ENCODE results near the gene TBC1D4.

Gene TBC1D4

GRCh38 chr13:75418186-75418843, 63.7 kb downstream of the TBC1D4 start:
- no peak for DNase-seq (ENCODE audit: low read depth in 2 of 2, low spot score in 1 of 2)

DNA sequence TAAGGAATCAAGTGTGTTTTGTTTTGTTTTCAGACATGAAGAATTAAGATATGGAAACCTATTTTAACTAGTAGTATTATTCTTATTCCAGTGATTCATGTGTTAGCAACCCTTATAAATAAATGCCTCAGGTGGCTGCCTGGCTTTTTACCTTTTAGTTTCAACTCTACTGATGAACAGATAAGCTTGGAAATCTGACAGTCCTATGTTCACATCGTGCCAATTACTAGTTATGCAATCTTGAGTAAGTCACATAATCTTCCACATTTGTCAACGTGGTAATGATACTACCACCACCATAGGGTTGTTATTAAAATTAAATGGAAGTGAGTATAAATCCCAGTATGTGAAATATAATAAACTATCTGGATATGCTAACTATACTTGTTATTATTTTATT, 64.3 kb downstream of the TBC1D4 start:
- DNase-seq (ENCODE audit: low read depth in 2 of 2, low spot score in 1 of 2) = no peak

- DNase-seq (ENCODE audit: low read depth in 2 of 2, low spot score in 1 of 2) = no peak
These were observed 65.0 kb downstream of the TBC1D4 start for GRCh38 chr13:75417012-75417384.

- DNase-seq (ENCODE audit: low read depth in 2 of 2, low spot score in 1 of 2) = no peak
These were observed 65.5 kb downstream of the TBC1D4 start for GRCh38 chr13:75416327-75417011.

GRCh38 chr13:75415694-75416093, 66.3 kb downstream of the TBC1D4 start:
- DNase-seq (ENCODE audit: low read depth in 2 of 2, low spot score in 1 of 2) = no peak

DNA sequence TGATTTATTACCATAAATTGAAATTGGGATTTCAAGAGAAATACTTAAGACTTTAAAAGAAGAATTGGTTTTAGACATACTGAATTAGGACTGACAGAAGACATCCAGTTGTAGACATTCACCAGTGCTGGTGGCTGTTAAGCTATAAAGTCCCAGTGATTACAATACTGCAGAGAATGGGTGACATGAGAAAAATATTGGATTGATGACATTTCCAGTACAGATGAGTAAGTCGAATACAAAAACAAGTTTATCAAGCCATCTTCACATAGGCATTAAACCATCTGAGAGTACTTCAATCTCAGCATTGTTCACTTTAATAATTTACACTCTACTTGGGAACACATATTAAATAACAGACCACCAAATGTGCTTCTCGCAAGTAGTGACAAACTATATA, 66.8 kb downstream of the TBC1D4 start:
- DNase-seq (ENCODE audit: low read depth in 2 of 2, low spot score in 1 of 2) = no peak

GRCh38 chr13:75414036-75414827, 67.7 kb downstream of the TBC1D4 start:
- DNase-seq (ENCODE audit: low read depth in 2 of 2, low spot score in 1 of 2) = no peak

DNA sequence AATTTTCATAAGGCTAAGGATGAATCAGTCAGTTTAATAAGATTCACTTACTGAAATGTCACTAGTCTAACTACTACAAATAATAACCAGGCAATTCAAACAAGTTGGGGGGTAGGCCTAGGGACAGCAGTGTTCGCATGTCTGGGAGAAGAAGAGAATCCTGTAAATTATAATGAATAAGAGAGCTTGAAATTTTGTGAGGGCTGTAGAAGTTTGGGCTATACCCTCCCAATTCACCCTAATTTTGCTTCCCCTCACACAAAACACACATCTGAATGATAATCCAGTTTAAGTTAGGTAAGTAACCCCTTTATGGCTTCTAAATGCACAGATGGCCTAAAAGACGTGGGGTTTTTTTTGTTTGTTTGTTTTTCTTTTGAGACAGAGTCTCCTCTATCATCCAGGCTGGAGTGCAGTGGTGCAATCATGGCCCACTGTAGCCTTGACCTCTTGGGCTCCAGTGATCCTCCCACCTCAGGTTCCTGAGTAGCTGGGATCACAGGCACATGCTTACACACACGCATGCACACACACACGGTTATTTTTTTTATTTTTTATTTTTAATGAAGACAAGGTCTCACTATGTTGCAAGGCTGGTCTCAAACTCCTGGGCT, 69.9 kb downstream of the TBC1D4 start:
- DNase-seq (ENCODE audit: low read depth in 2 of 2, low spot score in 1 of 2) = no peak

DNA sequence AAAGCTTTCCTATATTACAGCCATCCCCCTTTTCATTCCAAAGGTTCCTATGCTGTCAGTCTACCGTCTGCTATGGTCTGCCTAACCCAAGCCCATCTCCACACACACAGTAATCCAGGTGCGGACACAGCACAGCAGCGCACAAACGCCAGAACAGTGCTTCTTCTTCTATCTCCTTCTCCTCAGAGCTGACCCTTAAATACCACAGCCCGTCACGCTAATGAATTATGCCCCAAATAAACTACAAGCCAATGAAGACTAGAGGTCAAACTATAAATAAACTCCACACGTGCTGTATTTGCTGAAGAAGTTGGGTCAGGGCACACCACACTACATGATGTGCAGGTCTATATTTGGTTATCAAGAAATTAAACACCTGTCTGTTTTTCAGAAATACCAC, 71.8 kb downstream of the TBC1D4 start:
- no peak for DNase-seq (ENCODE audit: low read depth in 2 of 2, low spot score in 1 of 2)

GRCh38 chr13:75407998-75408397, 74.0 kb downstream of the TBC1D4 start:
- DNase-seq (ENCODE audit: low read depth in 2 of 2, low spot score in 1 of 2) = no peak

DNA sequence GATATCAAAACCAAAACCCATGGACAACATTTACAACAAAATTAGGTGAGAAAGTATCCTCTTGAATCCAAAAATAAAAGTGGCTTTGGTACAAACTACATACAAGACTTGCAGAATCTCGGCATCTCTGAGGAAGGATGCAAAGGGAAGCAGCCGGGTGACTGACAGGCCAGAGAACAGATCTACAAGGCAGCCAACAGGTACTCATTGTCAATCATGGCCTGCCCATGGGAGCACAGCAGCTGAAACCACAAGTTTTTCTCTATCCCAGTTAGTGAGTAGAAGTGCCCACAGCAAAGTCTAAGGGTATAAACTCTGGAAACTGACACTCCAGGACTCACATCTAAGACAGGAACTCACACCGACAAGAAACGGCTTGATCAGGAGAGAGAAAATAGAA, 74.5 kb downstream of the TBC1D4 start:
- no peak for DNase-seq (ENCODE audit: low read depth in 2 of 2, low spot score in 1 of 2)

DNA sequence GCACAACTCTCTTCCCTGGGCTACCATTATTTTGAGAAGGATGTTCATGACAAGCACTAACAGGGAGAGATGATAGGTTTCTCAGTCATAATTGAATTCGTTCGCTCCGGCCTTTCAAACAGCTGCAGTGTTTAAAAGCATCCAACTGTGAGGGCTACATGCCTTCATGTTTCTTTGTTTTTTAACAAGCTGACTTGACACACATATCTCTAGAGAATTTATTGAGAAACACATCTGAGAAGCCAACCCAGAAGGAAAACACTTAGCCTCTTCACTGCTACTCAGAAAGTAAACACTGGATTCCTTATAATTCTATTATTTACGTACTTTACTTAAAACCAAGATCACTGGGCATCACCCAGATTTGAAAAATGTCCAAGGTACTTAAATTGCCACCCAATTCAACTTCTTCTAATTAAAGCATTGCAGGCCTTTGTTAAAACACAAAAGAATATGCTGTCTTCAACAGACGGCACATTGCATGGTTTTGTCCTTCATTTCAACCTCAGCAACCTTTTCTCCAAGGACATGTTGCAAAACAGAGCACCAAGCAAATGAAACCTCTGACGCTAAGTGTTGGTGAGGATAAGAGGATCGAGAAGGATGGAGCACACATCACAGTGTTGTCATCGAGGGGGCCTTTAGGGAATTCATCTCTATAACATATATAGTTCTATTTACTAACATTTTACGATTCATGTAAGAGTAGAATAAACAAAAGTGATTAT, 75.8 kb downstream of the TBC1D4 start:
- DNase-seq (ENCODE audit: low read depth in 2 of 2, low spot score in 1 of 2) = no peak

DNA sequence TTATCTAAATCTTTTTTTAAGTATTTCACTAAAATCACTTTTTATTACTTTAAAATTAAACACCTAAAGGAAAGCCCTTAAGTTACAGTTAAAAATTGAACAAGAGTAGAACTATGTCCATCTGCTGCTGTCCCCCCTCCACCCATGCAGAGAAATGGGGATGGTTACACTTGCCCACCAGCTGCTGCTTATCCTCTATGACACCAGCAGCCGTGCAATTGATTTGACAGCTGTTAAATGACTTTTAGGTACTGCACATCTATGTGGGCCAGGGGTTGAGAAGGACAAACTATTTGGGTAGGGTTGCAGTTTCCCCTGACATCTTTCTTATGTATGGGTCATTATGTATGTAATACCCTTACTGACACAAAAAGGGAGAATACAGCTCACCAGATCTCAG, 77.2 kb downstream of the TBC1D4 start:
- DNase-seq (ENCODE audit: low read depth in 2 of 2, low spot score in 1 of 2) = no peak

GRCh38 chr13:75402787-75403186, 79.2 kb downstream of the TBC1D4 start:
- DNase-seq (ENCODE audit: low read depth in 2 of 2, low spot score in 1 of 2) = no peak

DNA sequence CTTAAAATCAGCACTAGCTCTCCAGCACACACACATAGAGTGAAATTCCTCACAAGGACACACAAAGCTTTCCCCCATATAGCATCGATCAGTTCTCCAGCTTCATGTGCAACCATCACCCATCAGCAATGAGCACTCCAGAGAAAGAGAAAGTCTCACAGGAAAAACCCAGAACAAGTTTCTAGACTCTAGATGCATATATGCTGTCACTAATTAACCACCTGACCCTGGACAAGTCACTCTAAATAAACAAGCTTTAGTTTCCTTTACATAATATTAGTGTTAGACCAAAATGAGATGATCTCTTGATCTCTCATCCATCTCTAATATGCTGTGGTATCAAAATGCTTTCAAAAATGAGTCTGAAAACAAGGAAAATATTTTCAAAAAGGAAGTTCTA, 81.2 kb downstream of the TBC1D4 start:
- DNase-seq (ENCODE audit: low read depth in 2 of 2, low spot score in 1 of 2) = no peak

GRCh38 chr13:75399879-75400217, 82.1 kb downstream of the TBC1D4 start:
- no peak for DNase-seq (ENCODE audit: low read depth in 2 of 2, low spot score in 1 of 2)

DNA sequence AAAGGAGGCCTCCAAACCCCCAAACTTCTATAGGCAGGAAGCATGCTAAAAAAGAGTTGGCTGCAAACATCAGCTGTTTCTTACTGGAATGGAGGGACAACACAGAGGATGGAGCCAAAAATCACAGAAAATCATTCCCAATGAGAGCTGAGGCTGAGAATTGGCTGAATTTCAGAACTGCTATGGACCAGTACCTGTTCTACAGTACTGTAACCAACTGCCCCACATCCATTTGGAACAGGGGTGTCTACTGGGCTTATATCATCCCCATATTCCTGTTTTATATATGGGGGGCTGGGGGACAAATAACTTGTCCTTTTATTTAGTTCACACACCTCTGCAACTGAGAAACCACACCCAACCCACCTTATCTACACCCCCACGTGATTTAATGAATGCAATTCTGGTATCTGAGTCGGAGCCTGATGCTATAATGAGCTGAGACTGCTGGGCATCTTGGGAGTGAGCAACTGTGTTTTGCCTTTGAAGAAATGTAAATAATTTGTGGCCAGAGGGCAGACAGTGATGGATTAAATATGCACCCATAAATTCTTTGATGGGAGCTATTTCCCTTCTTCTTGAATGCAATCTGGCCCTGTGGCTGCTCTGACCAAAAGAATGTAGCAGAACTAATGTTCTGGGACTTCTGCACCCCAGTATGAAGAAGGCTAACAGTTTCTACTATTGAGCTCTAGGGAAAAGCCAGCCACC, 82.6 kb downstream of the TBC1D4 start:
- no peak for DNase-seq (ENCODE audit: low read depth in 2 of 2, low spot score in 1 of 2)

- DNase-seq (ENCODE audit: low read depth in 2 of 2, low spot score in 1 of 2) = no peak
These were observed 83.9 kb downstream of the TBC1D4 start for GRCh38 chr13:75398072-75398471.

DNA sequence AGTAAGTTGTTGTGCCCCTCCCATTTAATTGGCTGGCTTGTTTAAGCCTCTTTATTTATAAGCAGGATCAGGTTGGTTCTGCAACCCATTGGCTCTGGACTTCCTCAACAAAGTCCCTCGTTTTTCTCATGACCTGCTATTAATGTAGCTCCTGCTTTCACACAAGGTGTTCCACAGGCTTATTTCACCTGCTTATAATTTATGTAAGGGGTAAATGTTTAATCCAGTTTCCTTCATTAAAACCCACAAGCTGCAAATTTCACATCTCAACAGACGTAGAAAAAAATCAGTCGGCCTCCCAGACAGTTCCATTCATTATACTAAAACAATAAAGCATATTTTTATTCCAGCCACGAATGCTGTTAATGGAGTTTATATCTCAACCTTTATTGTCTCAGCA, 86.1 kb downstream of the TBC1D4 start:
- no peak for DNase-seq (ENCODE audit: low read depth in 2 of 2, low spot score in 1 of 2)

DNA sequence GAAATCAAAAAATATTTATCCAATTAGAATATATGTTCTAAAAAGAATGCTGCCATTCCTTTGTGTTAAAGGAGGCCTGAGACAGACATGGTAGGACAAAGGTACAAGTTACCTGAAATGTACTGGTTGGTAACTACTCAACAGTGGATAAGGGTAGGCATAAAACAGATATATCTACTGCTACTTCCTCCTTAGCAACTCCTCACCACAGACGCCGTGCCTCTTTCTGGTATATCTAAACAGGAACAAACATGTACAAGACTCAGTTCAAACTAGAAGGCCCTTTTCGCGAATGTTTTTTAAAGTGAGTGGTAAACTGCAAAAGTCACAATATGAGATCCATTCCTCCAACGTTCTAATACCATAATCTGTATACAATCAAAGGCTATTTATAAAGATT, 86.9 kb downstream of the TBC1D4 start:
- DNase-seq (ENCODE audit: low read depth in 2 of 2, low spot score in 1 of 2) = no peak

Measured in stimulated activated CD8-positive, alpha-beta memory T cell treated with anti-CD3 and anti-CD28 coated beads, Interleukin-4, amount 100 ng/mL, for 4 hours (primary cell).